Activated CD4-positive, alpha-beta T cell treated with anti-CD3 and anti-CD28 coated beads for 4 hours (primary cell): ENCODE results near the gene DNMT1.
"Not testable (repeated sequence)": the region's sequence is repeated elsewhere in the genome, so short reads cannot be mapped to it uniquely, and the experiment has no call there.

Experiments
- DNase-seq, 2 donors: peaks; one replicate each; pipeline ENCODE4 v3.0.0-alpha.2; 2020

The DNMT1 gene

GRCh38 chr19:10182076-10182475, 12.7 kb downstream of the DNMT1 start:
- DNase-seq: no peak

DNA sequence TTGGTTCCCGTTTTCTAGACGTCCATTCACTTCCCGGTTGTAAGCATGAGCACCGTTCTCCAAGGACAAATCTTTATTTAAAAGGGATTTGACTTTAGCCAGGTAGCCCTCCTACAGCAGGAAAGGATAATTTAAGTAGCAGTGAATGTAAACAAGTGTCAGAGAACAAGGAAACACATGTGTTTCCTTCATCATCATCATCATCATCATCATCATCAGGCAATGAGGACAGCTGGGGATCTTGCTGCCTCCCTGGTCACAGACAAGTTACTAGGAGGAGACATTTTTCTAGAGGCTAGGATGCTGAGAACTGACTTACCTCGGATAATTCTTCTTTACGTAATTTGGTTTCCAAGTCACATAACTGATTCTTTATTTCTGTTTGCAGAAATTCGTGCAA, 14.3 kb downstream of the DNMT1 start:
- no peak for DNase-seq

DNA sequence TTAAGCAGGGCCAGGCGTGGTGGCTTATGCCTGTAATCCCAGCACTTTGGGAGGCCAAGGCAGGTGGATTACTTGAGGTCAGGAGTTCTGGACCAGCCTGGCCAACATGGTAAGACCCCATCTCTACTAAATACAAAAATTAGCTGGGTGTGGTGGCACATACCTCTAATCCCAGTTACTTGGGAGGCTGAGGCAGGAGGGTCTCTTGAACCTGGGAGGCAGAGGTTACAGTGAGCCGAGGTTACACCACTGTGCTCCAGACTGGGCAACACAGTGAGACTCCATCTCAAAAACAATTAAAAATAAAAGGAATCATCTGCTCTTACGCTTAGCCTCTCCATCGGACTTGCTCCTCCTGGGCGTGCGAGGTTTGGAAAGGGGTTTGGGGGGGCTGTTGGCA, 14.7 kb downstream of the DNMT1 start:
- DNase-seq: not testable (repeated sequence)

DNA sequence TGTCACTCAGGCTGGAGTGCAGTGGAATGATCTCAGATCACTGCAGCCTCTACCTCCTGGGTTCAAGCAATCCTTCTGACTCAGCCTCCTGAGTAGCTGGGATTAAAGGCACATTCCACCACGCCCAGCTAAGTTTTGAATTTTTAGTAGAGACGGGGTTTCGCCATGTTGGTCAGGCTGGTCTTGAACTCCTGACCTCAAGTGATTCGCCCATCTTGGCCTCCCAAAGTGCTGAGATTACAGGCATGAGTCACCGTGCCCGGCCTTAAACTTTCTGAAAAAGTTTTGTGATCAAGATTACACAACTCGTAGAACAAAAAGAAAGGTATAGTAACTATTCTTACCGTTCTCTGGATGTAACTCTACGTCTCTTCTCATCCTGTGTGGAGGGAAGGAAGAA, 21.2 kb downstream of the DNMT1 start:
- DNase-seq: no peak

DNA sequence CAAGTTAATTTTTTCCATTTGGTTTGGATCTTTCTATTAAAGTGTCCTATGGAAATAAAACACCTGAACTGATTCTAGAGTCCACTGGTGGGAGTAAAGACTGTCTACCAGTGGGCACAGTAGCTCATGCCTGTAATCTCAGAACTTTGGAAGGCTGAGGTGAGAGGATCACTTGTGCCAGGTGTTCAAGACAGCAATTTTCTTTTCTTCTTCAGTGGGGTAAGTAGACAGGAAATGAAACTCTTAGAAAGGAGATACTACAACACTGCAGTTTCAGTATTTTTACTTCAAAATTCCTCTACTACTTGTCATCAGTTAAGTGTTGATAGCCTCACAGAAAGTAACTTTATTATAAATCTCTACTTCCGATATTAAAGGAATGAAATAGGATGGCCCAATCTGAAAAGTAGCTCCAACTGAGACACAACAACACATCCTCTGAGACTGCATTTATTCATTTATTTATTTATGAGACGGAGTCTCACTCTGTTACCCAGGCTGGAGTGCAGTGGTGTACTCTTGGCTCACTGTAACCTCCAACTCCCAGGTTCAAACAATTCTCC, 26.3 kb downstream of the DNMT1 start:
- no peak for DNase-seq

GRCh38 chr19:10167459-10167858, 27.3 kb downstream of the DNMT1 start:
- DNase-seq: no peak

GRCh38 chr19:10166501-10166900, 28.3 kb downstream of the DNMT1 start:
- not testable (repeated sequence) for DNase-seq

DNA sequence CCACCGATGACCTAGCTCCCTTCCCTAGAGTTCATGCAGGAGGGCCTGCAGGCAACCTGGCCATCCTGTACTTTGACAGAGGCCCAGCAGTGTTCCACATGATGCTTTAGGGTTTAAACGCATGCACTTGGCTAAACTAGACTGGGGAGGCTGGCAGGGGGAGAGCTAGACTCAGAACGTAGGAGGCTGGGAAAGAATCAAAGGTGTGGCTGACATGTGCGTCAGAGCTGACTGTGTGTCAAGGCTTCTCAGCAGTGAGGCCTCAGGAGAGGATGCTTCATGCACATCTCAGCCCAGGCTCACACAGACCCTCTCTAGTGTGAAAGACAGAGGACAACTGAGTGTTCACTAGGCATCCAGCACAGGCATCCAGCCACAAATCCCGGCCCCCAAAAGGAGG, 28.7 kb downstream of the DNMT1 start:
- DNase-seq: no peak

DNA sequence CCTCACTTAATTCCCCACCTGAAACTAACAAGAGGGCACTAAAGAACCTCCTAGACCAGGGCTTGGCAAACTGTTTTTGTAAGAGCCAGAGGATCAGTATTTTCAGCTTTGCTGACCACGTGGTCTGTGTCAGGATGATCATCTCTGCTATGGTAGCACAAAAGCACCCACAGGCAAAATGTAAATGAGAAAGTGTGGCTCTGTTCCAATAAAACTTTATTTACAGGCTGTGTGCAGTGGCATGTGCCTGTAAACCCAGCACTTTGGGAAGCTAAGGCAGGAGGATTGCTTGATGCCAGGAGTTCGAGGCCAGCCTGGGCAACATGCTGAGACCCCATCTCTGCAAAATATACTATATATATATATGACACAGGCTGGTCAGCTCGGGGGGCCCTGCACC, 31.2 kb downstream of the DNMT1 start:
- DNase-seq: no peak

DNA sequence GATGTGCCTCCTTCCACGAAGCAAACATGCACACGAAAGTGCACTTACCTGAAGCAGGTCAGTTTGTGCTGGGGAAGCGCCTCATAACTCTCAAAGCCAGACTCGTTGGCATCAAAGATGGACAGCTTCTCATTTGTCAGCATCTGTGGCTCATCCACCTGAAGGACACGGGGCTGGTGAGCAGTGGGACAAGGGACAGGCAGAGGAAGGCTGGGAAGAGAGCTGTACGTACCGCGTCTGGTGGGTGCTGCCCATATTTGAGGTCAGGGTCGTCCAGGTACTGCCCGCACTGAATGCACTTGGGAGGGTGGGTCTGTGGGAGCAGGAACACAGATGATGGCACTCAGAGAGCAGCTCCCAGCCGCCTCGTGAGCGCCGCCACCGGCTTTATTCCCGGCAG, 35.1 kb downstream of the DNMT1 start:
- DNase-seq: no peak

DNA sequence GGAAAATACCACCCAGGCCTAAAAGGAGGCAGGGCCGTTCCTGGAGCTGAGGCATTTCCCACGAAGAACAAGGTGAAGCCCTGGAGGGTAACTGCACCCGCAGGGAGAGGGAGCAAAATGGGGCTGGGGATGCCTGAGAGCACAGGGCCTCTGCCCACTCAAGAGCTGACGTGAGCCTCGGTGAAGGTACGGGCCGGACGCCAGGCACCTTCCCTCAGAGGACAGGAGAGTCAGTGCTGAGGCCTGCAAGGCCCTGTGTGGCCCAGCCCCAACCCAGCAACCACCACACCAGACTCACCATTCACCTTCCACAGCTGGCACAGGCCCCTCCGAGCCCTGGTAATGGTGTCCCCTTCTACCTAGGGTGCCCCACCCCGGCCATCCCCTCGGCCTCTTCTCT, 36.3 kb downstream of the DNMT1 start:
- no peak for DNase-seq

DNA sequence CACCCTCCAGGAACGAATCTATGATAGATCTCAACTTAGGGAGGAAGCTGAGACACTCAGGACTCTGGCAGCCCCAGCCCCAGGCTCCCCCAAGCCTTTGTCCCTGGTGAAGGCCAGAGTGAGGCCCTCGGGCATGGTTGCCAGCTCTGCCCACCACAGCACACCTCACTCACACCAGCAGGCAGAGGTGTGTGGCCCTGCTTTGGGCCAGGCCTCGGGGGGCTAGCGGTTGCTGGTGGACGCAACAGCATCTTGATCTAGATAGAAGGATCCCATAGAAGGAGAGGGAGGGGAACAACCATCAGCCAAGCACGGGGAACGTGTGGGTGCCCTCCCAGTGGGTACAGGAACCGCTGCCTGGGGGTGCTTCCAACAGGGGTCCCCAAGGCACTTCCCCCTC, 36.7 kb downstream of the DNMT1 start:
- no peak for DNase-seq

GRCh38 chr19:10155839-10156238, 38.9 kb downstream of the DNMT1 start:
- no peak for DNase-seq

- no peak for DNase-seq
Observed at GRCh38 chr19:10152100-10152499, 42.7 kb downstream of the DNMT1 start.

- DNase-seq: no peak
Observed at GRCh38 chr19:10151521-10151920, 43.2 kb downstream of the DNMT1 start.

- no peak for DNase-seq
Observed at GRCh38 chr19:10149427-10149826, 45.3 kb downstream of the DNMT1 start.

- DNase-seq: no peak
Observed at GRCh38 chr19:10146142-10146541, 48.6 kb downstream of the DNMT1 start.

DNA sequence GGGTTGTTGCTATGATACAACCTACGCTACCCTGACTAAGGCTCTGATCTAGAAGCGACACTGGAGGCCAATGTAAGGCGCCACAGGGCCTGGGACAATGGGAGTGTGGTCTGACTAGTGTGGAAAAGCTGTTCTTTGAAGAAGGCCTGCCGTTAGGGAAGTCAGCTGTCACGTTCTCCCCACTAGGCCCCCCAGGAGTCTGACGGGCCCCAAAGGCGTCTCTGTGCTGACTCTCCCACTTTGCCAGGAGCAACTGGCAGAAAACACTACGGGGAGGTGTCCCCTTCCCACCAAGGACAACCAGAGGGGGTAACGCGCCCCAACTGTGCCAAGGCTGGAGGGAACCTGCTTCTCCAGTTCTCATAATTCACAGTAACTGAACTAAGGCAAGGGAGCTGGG, 49.7 kb downstream of the DNMT1 start:
- DNase-seq: no peak

- DNase-seq: no peak
Observed at GRCh38 chr19:10144361-10144760, 50.4 kb downstream of the DNMT1 start.

DNA sequence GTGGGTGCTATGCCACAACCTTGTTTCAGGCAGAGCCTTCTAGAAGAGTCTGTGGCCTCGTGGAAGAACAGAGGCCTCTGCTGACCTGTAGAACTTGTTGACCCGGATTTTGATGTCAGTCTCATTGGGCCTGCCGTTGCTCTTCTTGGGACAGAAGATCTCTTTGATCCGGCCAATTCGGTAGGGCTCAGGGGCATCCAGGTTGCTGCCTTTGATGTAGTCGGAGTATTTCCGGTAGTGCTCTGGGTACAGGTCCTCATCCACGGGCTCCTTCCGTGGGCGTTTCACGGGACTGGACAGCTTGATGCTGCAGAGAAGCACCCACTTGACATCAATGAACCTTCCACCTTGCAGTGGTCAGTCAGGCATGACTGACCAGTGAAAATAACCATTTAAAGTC, 51.1 kb downstream of the DNMT1 start:
- peak in 1 of 2 donors; percentile 16 for DNase-seq

- DNase-seq: peak; percentile 35 to 41
Observed at GRCh38 chr19:10142701-10143375, 51.9 kb downstream of the DNMT1 start.

DNA sequence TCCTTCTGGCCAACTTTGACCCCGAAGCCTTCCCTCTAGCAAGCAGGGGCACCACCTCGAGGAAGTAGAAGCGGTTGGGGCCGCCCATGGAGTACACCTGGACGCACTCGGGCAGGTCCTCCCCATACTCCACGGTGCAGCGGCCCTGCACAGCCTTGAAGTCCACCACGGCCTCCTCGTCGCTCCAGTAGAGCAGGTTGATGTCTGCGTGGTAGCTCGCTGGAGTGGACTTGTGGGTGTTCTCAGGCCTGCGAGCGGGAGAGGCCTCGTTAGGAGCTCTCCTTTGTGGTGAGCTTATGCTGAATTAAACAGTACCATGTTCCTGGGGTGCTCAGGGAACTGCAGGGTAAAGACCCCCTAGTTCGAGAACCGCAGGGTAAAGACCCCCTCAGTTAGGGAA, 52.8 kb downstream of the DNMT1 start:
- no peak for DNase-seq

DNA sequence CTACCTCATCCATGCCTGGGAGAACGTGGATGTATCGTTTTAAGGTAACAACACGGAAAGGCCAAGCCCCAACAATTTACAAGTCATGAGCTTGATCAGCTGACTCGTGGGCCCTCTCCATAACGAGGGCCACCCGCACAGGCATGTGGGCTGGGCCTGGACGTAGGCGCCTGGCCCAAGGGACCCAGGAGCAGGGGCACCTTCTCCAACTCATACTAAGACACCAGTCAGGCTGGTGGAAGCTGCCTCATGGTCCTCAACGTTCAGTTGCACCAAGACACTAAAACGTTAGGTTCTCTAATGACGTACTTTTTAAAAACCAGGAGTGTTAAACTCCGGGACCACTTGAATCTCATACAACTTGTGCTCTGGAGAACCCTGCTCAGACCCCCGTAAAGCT, 53.3 kb downstream of the DNMT1 start:
- no peak for DNase-seq

GRCh38 chr19:10139952-10140351, 54.8 kb downstream of the DNMT1 start:
- no peak for DNase-seq
